GM12878 (cell line): ENCODE data around the gene KLHL5.

Experiments
- FOS ChIP-seq: IDR thresholded peaks from 3 replicates; pipeline ENCODE4 v1.6.1; 2011; ENCODE audit warnings: borderline replicate concordance; ENCODE audit not compliant: insufficient read length; ENCODE audit errors: extremely low read depth
- HDAC2 ChIP-seq: fragments of 200-600 bp; sonication (generic); IDR thresholded peaks from 2 replicates; pipeline ENCODE4 v1.6.1; 2017
- POLR2A ChIP-seq: IDR thresholded peaks from 2 replicates; pipeline ENCODE4 v1.6.1; 2011; ENCODE audit warnings: low read depth, mild to moderate bottlenecking, low read length
- TCF3 ChIP-seq: IDR thresholded peaks from 2 replicates; pipeline ENCODE4 v1.6.1; 2012; ENCODE audit warnings: low read depth, mild to moderate bottlenecking, low read length, borderline replicate concordance; ENCODE audit not compliant: insufficient read depth
- TF ChIP-seq, protein P1 (sequence below), 3 experiments: IDR thresholded peaks in 2 of 3; conservative IDR thresholded peaks in 1 of 3; 2 replicates each; pipeline ENCODE4 v1.5.1; 2011; ENCODE audit warnings: low read depth in 3 of 3, low read length in 3 of 3, mild to moderate bottlenecking in 3 of 3, control low read depth in 2 of 3, moderate library complexity in 2 of 3, inconsistent platforms in 1 of 3, mixed read lengths in 1 of 3; ENCODE audit not compliant: control insufficient read depth in 2 of 3, insufficient read depth in 1 of 3; ENCODE audit errors: extremely low read depth in 1 of 3
- TF ChIP-seq, protein P2 (sequence below): fragments of 450-650 bp; IDR thresholded peaks from 2 replicates; pipeline ENCODE4 v1.6.1; 2017; ENCODE audit warnings: mild to moderate bottlenecking, moderate library complexity
- TF ChIP-seq, protein P3 (sequence below): fragments of 450-650 bp; conservative IDR thresholded peaks from 2 replicates; pipeline ENCODE4 v1.6.1; 2017; ENCODE audit warnings: mild to moderate bottlenecking, moderate library complexity
- TF ChIP-seq, protein P4 (sequence below): IDR thresholded peaks from 2 replicates; pipeline ENCODE4 v1.6.1; 2012; ENCODE audit warnings: low read depth, low read length, improper control_type of control experiment
- TF ChIP-seq, protein P5 (sequence below): IDR thresholded peaks from 2 replicates; pipeline ENCODE4 v1.6.1; 2011; ENCODE audit warnings: low read depth, low read length, improper control_type of control experiment, borderline replicate concordance

DNA sequence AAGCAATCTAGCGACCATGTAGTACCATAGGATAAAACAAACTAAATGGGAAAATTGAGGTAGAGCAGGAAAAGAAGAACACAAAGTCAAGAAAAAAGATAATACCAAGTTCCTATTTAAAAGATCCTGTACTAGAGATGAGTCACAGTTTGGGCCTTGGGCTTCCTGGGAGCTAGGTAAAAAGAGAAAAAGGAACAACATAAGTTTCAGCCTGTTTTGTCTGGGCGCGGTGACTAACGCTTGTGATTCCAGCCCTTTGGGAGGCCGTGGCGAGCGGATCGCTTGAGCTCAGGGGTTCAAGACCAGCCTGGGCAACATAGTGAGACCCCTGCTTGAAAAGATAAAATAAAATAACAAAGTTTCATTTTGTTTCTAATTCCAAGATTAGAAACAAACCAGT is 15.8 kb upstream of the KLHL5 start:
- TF ChIP-seq POLR2A (no peak), FOS (no peak), TCF3 (no peak), HDAC2 (no peak)
- TF ChIP-seq, protein P1, sequence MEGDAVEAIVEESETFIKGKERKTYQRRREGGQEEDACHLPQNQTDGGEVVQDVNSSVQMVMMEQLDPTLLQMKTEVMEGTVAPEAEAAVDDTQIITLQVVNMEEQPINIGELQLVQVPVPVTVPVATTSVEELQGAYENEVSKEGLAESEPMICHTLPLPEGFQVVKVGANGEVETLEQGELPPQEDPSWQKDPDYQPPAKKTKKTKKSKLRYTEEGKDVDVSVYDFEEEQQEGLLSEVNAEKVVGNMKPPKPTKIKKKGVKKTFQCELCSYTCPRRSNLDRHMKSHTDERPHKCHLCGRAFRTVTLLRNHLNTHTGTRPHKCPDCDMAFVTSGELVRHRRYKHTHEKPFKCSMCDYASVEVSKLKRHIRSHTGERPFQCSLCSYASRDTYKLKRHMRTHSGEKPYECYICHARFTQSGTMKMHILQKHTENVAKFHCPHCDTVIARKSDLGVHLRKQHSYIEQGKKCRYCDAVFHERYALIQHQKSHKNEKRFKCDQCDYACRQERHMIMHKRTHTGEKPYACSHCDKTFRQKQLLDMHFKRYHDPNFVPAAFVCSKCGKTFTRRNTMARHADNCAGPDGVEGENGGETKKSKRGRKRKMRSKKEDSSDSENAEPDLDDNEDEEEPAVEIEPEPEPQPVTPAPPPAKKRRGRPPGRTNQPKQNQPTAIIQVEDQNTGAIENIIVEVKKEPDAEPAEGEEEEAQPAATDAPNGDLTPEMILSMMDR (IDR thresholded peaks at IDR 0.05 in 2 of 3, conservative IDR thresholded peaks at IDR 0.05 in 1 of 3; ENCODE audit: control insufficient read depth in 2 of 3, extremely low read depth in 1 of 3, insufficient read depth in 1 of 3, low read depth in 3 of 3, low read length in 3 of 3): no peak
- TF ChIP-seq, protein P2, sequence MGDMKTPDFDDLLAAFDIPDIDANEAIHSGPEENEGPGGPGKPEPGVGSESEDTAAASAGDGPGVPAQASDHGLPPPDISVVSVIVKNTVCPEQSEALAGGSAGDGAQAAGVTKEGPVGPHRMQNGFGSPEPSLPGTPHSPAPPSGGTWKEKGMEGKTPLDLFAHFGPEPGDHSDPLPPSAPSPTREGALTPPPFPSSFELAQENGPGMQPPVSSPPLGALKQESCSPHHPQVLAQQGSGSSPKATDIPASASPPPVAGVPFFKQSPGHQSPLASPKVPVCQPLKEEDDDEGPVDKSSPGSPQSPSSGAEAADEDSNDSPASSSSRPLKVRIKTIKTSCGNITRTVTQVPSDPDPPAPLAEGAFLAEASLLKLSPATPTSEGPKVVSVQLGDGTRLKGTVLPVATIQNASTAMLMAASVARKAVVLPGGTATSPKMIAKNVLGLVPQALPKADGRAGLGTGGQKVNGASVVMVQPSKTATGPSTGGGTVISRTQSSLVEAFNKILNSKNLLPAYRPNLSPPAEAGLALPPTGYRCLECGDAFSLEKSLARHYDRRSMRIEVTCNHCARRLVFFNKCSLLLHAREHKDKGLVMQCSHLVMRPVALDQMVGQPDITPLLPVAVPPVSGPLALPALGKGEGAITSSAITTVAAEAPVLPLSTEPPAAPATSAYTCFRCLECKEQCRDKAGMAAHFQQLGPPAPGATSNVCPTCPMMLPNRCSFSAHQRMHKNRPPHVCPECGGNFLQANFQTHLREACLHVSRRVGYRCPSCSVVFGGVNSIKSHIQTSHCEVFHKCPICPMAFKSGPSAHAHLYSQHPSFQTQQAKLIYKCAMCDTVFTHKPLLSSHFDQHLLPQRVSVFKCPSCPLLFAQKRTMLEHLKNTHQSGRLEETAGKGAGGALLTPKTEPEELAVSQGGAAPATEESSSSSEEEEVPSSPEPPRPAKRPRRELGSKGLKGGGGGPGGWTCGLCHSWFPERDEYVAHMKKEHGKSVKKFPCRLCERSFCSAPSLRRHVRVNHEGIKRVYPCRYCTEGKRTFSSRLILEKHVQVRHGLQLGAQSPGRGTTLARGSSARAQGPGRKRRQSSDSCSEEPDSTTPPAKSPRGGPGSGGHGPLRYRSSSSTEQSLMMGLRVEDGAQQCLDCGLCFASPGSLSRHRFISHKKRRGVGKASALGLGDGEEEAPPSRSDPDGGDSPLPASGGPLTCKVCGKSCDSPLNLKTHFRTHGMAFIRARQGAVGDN: no peak
- TF ChIP-seq, protein P3, sequence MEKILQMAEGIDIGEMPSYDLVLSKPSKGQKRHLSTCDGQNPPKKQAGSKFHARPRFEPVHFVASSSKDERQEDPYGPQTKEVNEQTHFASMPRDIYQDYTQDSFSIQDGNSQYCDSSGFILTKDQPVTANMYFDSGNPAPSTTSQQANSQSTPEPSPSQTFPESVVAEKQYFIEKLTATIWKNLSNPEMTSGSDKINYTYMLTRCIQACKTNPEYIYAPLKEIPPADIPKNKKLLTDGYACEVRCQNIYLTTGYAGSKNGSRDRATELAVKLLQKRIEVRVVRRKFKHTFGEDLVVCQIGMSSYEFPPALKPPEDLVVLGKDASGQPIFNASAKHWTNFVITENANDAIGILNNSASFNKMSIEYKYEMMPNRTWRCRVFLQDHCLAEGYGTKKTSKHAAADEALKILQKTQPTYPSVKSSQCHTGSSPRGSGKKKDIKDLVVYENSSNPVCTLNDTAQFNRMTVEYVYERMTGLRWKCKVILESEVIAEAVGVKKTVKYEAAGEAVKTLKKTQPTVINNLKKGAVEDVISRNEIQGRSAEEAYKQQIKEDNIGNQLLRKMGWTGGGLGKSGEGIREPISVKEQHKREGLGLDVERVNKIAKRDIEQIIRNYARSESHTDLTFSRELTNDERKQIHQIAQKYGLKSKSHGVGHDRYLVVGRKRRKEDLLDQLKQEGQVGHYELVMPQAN: no peak
- TF ChIP-seq, protein P4, sequence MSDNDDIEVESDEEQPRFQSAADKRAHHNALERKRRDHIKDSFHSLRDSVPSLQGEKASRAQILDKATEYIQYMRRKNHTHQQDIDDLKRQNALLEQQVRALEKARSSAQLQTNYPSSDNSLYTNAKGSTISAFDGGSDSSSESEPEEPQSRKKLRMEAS: no peak
- TF ChIP-seq, protein P5, sequence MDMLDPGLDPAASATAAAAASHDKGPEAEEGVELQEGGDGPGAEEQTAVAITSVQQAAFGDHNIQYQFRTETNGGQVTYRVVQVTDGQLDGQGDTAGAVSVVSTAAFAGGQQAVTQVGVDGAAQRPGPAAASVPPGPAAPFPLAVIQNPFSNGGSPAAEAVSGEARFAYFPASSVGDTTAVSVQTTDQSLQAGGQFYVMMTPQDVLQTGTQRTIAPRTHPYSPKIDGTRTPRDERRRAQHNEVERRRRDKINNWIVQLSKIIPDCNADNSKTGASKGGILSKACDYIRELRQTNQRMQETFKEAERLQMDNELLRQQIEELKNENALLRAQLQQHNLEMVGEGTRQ: no peak
